Activated CD8-positive, alpha-beta T cell treated with anti-CD3 and anti-CD28 coated beads for 36 hours (primary cell): ENCODE data around the gene ADARB2. TPM values are rescaled to one million over a fixed set of nuclear protein-coding genes. Genes with fewer than 3 reads are reported as not detected.

Experiments
- ATAC-seq: fragments of 200-7000 bp; cut with Tn5 transposase; one replicate; pipeline ENCODE4 v1.10.0; 2021; ENCODE audit warnings: mild to moderate bottlenecking, moderate library complexity
- CTCF ChIA-PET: fragments of 350-600 bp; sonication (Branson Sonifier 250); formaldehyde crosslinking; loops from one replicate; lab custom pipeline; 2021; ENCODE audit warnings: antibody characterized with exemption; lab: Charles Lee
- POLR2A ChIA-PET: fragments of 350-600 bp; sonication (Branson Sonifier 250); formaldehyde crosslinking; loops from one replicate; lab custom pipeline; 2021; ENCODE audit warnings: antibody characterized with exemption; lab: Charles Lee
- DNase-seq: peaks from one replicate; pipeline ENCODE4 v3.0.0-alpha.2; 2020
- H3K27ac Mint-ChIP-seq: one replicate; pipeline ENCODE4 v1.8.0; 2021; ENCODE audit warnings: mild to moderate bottlenecking, mixed read lengths
- H3K27me3 Mint-ChIP-seq: one replicate; pipeline ENCODE4 v1.8.0; 2021; ENCODE audit warnings: mixed read lengths
- H3K36me3 Mint-ChIP-seq: one replicate; pipeline ENCODE4 v1.8.0; 2021; ENCODE audit warnings: low read depth, mixed read lengths
- H3K4me1 Mint-ChIP-seq: one replicate; pipeline ENCODE4 v1.8.0; 2021; ENCODE audit warnings: low read depth, mixed read lengths
- H3K4me3 Mint-ChIP-seq: one replicate; pipeline ENCODE4 v1.8.0; 2021; ENCODE audit warnings: mild to moderate bottlenecking, moderate library complexity, mixed read lengths
- H3K9me3 Mint-ChIP-seq: one replicate; pipeline ENCODE4 v1.8.0; 2021; ENCODE audit warnings: mixed read lengths
- CTCF ChIP-seq: fragments of 200-600 bp; IDR thresholded peaks from one replicate; pipeline ENCODE4 v1.8.0; 2022; ENCODE audit warnings: antibody characterized with exemption, mild to moderate bottlenecking
- intact Hi-C: fragments of 100-400 bp; cut with micrococcal nuclease; formaldehyde crosslinking; loops from one replicate; pipeline ENCODE4 v1.10.0; 2022
- total RNA-seq, 2 experiments: library from RNA; stranded (reverse); gene quantifications; one replicate each; pipeline ENCODE4 v1.2.3, GENCODE V29; 2021

ADARB2 gene
- total RNA-seq, result 1 to 10 TPM; 1.3 to 1.6 TPM

DNA sequence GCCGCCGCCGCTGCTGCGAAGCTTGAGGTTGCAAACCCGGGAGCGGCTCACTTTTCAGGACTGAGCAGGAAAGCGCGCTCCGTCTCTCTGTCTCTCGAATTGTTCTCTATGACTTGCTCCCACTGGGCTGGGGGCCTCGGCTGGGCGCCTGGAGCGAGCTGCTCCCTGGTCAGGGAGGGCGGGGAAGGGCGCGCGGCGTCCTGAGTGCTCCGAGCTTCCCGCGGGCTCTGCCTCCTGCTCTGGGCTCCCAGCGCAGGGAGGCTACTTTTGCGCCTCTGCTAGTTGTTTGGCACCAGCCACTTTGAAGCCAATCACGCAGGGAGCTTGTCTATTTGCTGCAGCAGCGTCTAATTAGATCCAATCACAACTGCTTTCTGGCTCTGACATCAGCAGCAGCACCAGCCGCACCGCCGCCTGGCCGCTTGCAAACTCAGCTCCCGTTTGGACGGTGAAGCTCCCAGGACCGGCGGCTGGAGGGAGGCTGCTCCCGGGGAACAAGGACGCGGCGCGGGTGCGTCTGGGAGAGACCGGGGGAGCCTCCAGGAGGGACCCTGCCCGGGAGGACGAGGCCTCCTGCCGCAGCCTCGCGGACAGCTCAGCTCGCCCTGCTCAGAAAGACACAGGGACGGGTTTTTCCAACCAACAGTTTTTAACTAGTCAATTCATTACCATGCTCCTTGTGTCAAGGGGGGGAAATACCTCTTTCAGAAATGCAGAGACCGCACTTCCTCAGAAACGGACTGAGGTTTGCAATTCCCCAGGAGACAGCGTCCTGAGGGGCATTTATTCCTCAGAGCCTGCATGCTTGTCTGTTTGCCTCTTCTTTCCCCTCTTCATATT, at the start of gene ADARB2:
Gene ADARB2, minus strand, starts transcription at position 304 of the 840 bp plus-strand sequence.
- DNase-seq (peak; percentile 12), ATAC-seq (peak; percentile 47)
- no peaks in the 10 kb centered on the region for H3K9me3 Mint-ChIP-seq
- H3K4me1 Mint-ChIP-seq, result peaks cover 7% of the 10 kb centered on the region
- no peaks in the 10 kb centered on the region for H3K36me3 Mint-ChIP-seq
- no peak within 1 kb of the TSS for H3K27ac Mint-ChIP-seq
- ChIA-PET POLR2A (interaction anchor here (1.1 kb wide), 1 partner anchor 58 kb away, joined by 4 read pairs; no protein-coding TSS in a partner anchor), CTCF (interaction anchor here (0.6 kb wide), 1 partner anchor 562 kb away, joined by 3 read pairs; no protein-coding TSS in a partner anchor)
- no peak within 1 kb of the TSS for H3K4me3 Mint-ChIP-seq
- peaks cover 65% of the 10 kb centered on the region for H3K27me3 Mint-ChIP-seq
- TF ChIP-seq CTCF, result no peak
- intact Hi-C loops, result no loop called here

DNA sequence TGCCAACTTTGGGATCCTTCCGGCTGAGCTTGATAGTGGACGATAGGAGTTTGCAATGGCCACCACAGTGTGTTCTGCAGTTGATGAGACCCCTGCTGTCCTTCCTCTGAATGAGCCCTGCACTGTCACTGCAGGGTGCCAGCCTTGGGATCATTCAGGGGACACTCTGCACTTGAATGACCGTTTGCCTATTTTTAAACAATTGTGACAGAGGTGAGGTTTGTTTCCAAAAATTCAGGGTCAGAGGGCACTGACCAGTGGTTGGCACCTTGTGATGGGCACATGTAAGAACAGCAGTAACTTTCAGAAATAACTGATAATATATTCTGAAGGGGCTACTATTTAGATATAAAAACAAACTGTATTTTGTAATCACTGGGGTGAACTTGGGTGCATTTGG, 48.5 kb upstream of the ADARB2 start:
- ATAC-seq, result no peak
- CTCF ChIA-PET, result no interaction called here
- Mint-ChIP-seq H3K4me3 (no peak overlapping the region), H3K4me1 (no peaks in the 10 kb centered on the region), H3K9me3 (no peaks in the 10 kb centered on the region), H3K36me3 (no peaks in the 10 kb centered on the region), H3K27me3 (no peaks in the 10 kb centered on the region), H3K27ac (no peak overlapping the region)
- DNase-seq, result no peak
- intact Hi-C loops, result no loop called here
- no peak for TF ChIP-seq CTCF
- POLR2A ChIA-PET, result no interaction called here

GRCh38 chr10:1782841-1783240, 45.5 kb upstream of the ADARB2 start:
- Mint-ChIP-seq H3K27ac (no peak overlapping the region), H3K4me1 (no peaks in the 10 kb centered on the region), H3K9me3 (no peaks in the 10 kb centered on the region), H3K36me3 (no peaks in the 10 kb centered on the region), H3K27me3 (no peaks in the 10 kb centered on the region), H3K4me3 (no peak overlapping the region)
- ChIA-PET CTCF (no interaction called here), POLR2A (no interaction called here)
- ATAC-seq (no peak), DNase-seq (no peak)
- no peak for TF ChIP-seq CTCF
- intact Hi-C loops, result no loop called here

DNA sequence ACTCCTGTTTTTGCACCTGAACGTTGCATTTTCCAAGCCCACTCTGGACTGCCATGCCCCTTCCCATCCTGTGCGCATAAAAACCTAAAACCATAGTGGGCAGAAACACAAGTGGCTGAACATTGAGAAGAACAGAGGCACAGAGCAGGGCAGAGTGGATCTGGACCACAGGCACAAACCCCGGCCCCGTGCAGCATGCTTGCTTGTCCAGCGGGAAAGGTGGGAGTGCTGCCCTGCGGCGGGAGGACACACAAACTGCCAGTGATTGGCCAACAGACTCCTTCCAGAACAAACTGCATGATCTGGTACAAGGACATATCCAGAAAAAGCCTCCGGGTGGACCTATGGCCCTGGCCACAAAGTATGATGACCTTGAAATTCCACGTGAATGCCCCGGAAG, 42.5 kb upstream of the ADARB2 start:
- TF ChIP-seq CTCF, result no peak
- no peaks in the 10 kb centered on the region for H3K4me1 Mint-ChIP-seq
- no peaks in the 10 kb centered on the region for H3K36me3 Mint-ChIP-seq
- ChIA-PET POLR2A (no interaction called here), CTCF (no interaction called here)
- intact Hi-C loops, result no loop called here
- no peaks in the 10 kb centered on the region for H3K27me3 Mint-ChIP-seq
- H3K27ac Mint-ChIP-seq, result no peak overlapping the region
- no peak overlapping the region for H3K4me3 Mint-ChIP-seq
- DNase-seq (no peak), ATAC-seq (no peak)
- H3K9me3 Mint-ChIP-seq, result no peaks in the 10 kb centered on the region

GRCh38 chr10:1778375-1778969, 41.1 kb upstream of the ADARB2 start:
- Mint-ChIP-seq H3K27ac (no peak overlapping the region), H3K4me1 (no peaks in the 10 kb centered on the region), H3K36me3 (no peaks in the 10 kb centered on the region), H3K27me3 (no peaks in the 10 kb centered on the region), H3K9me3 (no peaks in the 10 kb centered on the region), H3K4me3 (no peak overlapping the region)
- CTCF ChIA-PET, result no interaction called here
- DNase-seq (no peak), ATAC-seq (no peak)
- intact Hi-C loops, result no loop called here
- POLR2A ChIA-PET, result no interaction called here
- no peak for TF ChIP-seq CTCF
